DLD1 (cell line): Measurements from ENCODE around the gene TMEM132E.
"Not testable (repeated sequence)": the region's sequence is repeated elsewhere in the genome, so short reads cannot be mapped to it uniquely, and the experiment has no call there.

Source experiments
- in situ Hi-C: cut with HindIII; loops from 2 replicates; pipeline ENCODE4 v1.10.0; 2017; ENCODE audit warnings: low sequenced_read_pairs

The TMEM132E gene

GRCh38 chr17:34579017-34579946 is at the start of gene TMEM132E:
Gene TMEM132E (plus strand): TSS chr17:34579582. CDS start chr17:34581077, 1,495 bp downstream.
- in situ Hi-C loops, result loop anchor here (10.0 kb wide), 1 partner anchor 56 kb away; no protein-coding TSS in a partner anchor

- in situ Hi-C loops, result no loop called here
Observed at GRCh38 chr17:34530918-34531317, 48.5 kb upstream of the TMEM132E start.

GRCh38 chr17:34532281-34533065 is 46.9 kb upstream of the TMEM132E start:
- in situ Hi-C loops, result no loop called here

GRCh38 chr17:34533806-34534527 is 45.4 kb upstream of the TMEM132E start:
- in situ Hi-C loops, result no loop called here

- in situ Hi-C loops, result no loop called here
Observed at GRCh38 chr17:34537445-34537844, 41.9 kb upstream of the TMEM132E start.

GRCh38 chr17:34538582-34538981 is 40.8 kb upstream of the TMEM132E start:
- in situ Hi-C loops, result not testable (repeated sequence)

- in situ Hi-C loops, result no loop called here
Observed at GRCh38 chr17:34539881-34540280, 39.5 kb upstream of the TMEM132E start.

GRCh38 chr17:34542700-34543336 is 36.6 kb upstream of the TMEM132E start:
- in situ Hi-C loops, result no loop called here

- in situ Hi-C loops, result no loop called here
Observed at GRCh38 chr17:34547453-34548063, 31.8 kb upstream of the TMEM132E start.

GRCh38 chr17:34549966-34550365 is 29.4 kb upstream of the TMEM132E start:
- in situ Hi-C loops, result no loop called here

GRCh38 chr17:34553907-34554306 is 25.5 kb upstream of the TMEM132E start:
- in situ Hi-C loops, result no loop called here

GRCh38 chr17:34556384-34556783 is 23.0 kb upstream of the TMEM132E start:
- in situ Hi-C loops, result no loop called here

- in situ Hi-C loops, result no loop called here
Observed at GRCh38 chr17:34556931-34557330, 22.5 kb upstream of the TMEM132E start.

- in situ Hi-C loops, result no loop called here
Observed at GRCh38 chr17:34561328-34561727, 18.1 kb upstream of the TMEM132E start.

GRCh38 chr17:34562387-34562786 is 17.0 kb upstream of the TMEM132E start:
- in situ Hi-C loops, result no loop called here

GRCh38 chr17:34565713-34566112 is 13.7 kb upstream of the TMEM132E start:
- in situ Hi-C loops, result no loop called here

GRCh38 chr17:34566201-34566600 is 13.2 kb upstream of the TMEM132E start:
- in situ Hi-C loops, result no loop called here

GRCh38 chr17:34566873-34567272 is 12.5 kb upstream of the TMEM132E start:
- in situ Hi-C loops, result no loop called here

GRCh38 chr17:34567691-34568465 is 11.5 kb upstream of the TMEM132E start:
- in situ Hi-C loops, result no loop called here
